TTC549 (cell line): ENCODE measurements around the gene HRH1.

Source experiments
- FAIRE-seq: peaks from 2 replicates; lab custom pipeline; 2012; peaks lifted over from hg19 to GRCh38; lab: Jason Lieb, UNC

The HRH1 gene

GRCh38 chr3:11284011-11284410, 129.7 kb downstream of the HRH1 start:
- no peak for FAIRE-seq

DNA sequence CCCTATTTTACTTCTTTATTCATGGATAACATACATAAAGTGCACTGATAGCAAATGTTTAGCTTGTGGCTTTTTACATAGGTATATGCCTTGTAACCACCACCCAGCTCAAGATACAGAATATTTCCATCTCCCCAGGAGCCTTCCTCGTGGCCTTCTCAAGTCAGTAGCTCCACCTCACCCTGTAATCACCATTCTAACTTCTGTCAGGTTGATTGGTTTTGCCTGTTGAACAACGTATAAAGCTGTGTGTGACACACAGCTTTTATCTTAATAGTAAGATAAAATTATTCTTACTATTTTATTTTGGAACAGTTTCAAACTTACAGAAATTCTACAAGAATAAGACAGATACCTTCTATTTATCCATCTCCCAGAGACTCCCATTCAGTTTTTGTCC, 131.2 kb downstream of the HRH1 start:
- FAIRE-seq, result no peak

GRCh38 chr3:11287404-11287803, 133.1 kb downstream of the HRH1 start:
- no peak for FAIRE-seq

- FAIRE-seq, result no peak
These were observed 133.8 kb downstream of the HRH1 start for GRCh38 chr3:11288021-11288491.

- FAIRE-seq, result no peak
These were observed 134.7 kb downstream of the HRH1 start for GRCh38 chr3:11288786-11289637.

DNA sequence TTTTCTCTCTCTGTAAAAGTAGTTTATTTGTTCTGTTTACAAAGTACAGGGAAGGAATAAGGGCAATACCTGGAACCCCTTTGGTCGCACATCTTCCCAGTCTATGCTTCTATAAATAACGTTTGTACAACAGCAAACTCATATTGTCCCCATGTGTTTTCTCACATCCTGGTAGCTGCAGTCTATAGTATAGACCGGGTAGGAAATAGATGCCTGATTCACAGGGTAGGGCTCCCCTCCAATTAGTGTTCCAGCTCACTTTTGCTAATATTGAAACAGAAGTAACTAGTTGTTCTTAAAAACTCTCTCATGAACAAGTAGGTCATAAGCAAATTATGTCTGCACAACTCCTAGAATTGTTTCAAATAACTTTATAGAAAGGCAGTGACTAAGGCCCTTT, 135.6 kb downstream of the HRH1 start:
- no peak for FAIRE-seq

DNA sequence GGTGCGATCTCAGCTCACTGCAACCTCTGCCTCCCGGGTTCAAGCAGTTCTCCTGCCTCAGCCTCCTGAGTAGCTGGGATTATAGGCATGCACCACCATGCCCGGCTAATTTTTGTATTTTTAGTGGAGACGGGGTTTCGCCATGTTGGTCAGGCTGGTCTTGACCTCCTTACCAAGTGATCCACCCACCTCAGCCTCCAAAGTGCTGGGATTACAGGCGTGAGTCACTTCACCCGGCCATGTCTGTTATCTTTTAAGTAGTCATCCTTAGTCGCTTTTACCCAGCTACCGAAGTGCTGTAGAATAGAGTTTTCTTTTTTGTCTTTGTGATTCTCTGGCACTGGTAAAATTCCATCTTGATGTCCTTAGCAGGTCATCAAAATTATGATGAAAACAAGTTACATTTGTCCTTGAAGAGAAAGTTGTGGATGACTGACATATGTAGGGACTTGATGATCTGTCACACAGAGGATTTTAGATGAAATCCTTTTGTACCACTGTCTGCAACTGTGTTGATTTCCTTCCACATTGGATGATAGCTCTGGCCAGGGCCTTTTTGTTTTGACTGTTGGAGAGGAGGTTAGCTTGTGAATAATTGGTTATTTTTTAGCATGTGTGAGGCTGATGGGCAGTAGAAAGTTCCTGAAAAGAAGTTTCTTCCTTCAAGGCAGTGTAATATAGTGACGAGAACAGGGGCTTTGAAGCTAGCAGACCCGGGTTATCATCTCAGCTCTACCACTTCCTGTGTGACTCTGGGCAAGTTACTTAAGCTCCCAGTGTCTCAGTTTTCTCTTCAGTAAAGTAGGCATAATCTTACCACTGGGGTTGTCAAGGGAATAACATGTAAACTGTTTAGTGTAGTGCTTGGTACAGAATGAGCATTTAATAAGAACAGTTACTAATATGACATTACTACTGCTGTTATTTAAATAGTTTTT, 136.7 kb downstream of the HRH1 start:
- no peak for FAIRE-seq

- FAIRE-seq, result no peak
These were observed 137.5 kb downstream of the HRH1 start for GRCh38 chr3:11291808-11292207.

DNA sequence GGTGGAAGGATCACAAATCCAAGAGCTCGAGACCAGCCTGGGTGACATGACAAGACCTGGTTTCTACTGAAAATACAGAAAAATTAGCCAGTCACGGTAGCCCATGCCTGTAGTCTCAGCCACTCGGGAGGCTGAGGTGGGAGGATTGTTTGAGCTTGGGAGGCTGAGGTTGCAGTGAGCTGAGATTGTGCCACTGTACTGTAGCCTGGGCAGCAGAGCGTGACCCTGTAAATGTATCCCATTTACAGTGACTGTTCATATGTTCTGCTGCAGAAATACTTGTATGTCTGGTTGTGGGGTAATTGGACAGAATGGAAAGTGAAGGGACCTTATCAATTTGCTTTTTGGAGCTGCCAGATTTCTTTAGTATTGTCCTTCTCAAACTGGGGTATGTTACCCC, 142.8 kb downstream of the HRH1 start:
- no peak for FAIRE-seq

DNA sequence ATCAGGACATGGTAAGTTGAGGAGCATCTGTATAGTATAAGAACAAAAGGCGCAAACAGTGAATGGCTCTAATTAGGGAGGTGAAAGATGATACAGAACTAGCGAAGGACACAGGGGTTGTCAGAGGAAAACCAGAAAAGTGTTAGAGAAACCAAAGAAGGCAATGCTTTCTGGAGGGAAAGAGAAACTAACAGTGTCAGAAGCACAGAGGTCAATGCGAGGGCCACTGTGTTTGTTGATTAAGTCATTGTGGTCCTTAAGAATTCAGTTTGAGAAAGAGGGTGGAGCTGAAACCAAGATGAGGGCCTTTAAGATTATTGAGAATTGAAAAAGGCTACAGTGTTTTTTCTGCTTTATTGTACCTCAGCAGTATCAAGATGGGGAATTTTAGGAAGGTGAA, 146.7 kb downstream of the HRH1 start:
- no peak for FAIRE-seq

DNA sequence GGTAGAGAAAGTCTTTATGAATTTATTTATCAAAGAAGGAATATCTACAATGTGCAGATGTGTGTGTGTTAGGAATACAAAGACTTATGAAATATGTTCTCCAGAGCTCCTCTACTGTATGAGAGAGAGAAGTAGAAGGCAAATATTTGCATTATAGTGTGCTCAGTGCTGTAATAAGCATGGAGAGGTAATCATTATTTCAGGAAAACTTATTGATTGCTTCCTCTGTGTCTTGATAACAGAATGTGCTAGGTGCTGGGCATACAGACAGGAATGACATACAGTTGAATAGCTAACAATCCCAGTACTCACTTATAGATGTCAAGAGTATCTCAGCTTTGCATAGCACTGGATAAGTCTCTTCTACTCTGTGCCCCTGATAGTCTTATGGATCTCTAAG, 148.2 kb downstream of the HRH1 start:
- no peak for FAIRE-seq

- FAIRE-seq, result no peak
These were observed 149.9 kb downstream of the HRH1 start for GRCh38 chr3:11304175-11304574.

DNA sequence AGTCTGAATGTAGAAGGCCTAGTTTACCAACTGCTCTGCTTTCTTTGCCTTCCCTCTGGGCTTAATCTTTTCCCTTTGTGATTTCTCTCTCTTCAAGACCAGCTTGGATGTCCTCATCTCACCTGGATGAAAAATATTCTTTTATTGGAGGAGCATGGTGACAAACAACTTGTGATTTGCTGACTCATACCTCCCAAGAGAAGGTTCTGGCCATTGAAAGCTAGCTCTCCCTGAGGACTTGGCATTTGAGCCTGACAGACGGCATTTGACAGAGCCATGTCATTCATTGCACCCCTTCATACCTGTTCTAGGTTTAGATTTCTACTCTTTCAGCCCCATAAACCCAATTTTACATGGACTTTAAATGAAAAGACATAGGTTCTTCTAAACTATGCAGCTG, 151.2 kb downstream of the HRH1 start:
- no peak for FAIRE-seq

- FAIRE-seq, result no peak
These were observed 152.7 kb downstream of the HRH1 start for GRCh38 chr3:11306817-11307589.

- no peak for FAIRE-seq
These were observed 153.6 kb downstream of the HRH1 start for GRCh38 chr3:11307830-11308432.

GRCh38 chr3:11310258-11310657, 156.0 kb downstream of the HRH1 start:
- FAIRE-seq, result no peak

DNA sequence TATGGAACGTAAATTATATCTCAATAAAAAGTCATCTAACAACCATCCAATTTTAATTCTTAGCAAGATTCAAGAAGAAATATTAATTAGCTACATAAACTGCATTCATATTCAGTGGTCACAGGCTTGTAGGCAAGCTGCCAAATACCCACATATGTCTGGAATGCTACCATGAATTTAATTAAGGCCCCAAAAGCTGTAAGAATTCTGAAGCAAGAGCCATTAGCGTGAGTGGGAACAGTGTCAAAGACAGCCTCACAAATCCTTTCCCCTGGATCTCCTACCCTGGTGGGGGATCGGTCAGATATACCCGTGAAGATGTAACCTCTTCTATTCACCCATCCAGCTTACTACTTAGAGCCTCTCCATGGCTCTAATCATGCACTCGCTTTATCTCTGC, 157.9 kb downstream of the HRH1 start:
- FAIRE-seq, result no peak
